Osteocyte (in vitro differentiated cells): ENCODE measurements around the gene BAX. TPM values are rescaled to one million over a fixed set of nuclear protein-coding genes. Genes with fewer than 3 reads are reported as not detected.
A peak's percentile ranks its signal among the peaks of the same experiment; 100 is the strongest.

ENCODE experiments used
- DNase-seq: peaks from one replicate; pipeline ENCODE4 v3.0.0; 2021; ENCODE audit warnings: mixed read lengths; ENCODE audit not compliant: unreplicated experiment; ENCODE audit errors: extremely low spot score
- H3K27ac Mint-ChIP-seq: one replicate; pipeline ENCODE4 v1.8.0; 2021; ENCODE audit warnings: mild to moderate bottlenecking, mixed read lengths; ENCODE audit not compliant: unreplicated experiment
- H3K27me3 Mint-ChIP-seq: one replicate; pipeline ENCODE4 v1.8.0; 2021; ENCODE audit warnings: mixed read lengths; ENCODE audit not compliant: unreplicated experiment
- H3K36me3 Mint-ChIP-seq: one replicate; pipeline ENCODE4 v1.8.0; 2021; ENCODE audit warnings: mixed read lengths; ENCODE audit not compliant: unreplicated experiment
- H3K4me1 Mint-ChIP-seq: one replicate; pipeline ENCODE4 v1.8.0; 2021; ENCODE audit warnings: mixed read lengths; ENCODE audit not compliant: unreplicated experiment
- H3K4me3 Mint-ChIP-seq: one replicate; pipeline ENCODE4 v1.8.0; 2021; ENCODE audit warnings: mild to moderate bottlenecking, moderate library complexity, mixed read lengths; ENCODE audit not compliant: unreplicated experiment
- H3K9me3 Mint-ChIP-seq: one replicate; pipeline ENCODE4 v1.8.0; 2021; ENCODE audit warnings: mixed read lengths; ENCODE audit not compliant: unreplicated experiment
- CTCF ChIP-seq: fragments of 200-600 bp; sonication (generic); IDR thresholded peaks from 2 replicates; pipeline ENCODE4 v1.5.0; 2021; ENCODE audit warnings: antibody characterized with exemption, mild to moderate bottlenecking, moderate library complexity
- total RNA-seq: library from RNA; stranded (reverse); gene quantifications from 2 replicates; pipeline ENCODE4 v1.2.1, GENCODE V29; 2021

The BAX gene
- total RNA-seq, 1 donor from 2014 or later, result 154 TPM

GRCh38 chr19:48966541-48967345 is 12.1 kb downstream of the BAX start:
- peak overlapping the region; percentile 98 for H3K27ac Mint-ChIP-seq
- H3K4me1 Mint-ChIP-seq, result peaks cover 53% of the 10 kb centered on the region
- DNase-seq, result no peak
- peak overlapping the region; percentile 95 for H3K4me3 Mint-ChIP-seq
- no peaks in the 10 kb centered on the region for H3K27me3 Mint-ChIP-seq
- TF ChIP-seq CTCF, result no peak
- H3K9me3 Mint-ChIP-seq, result no peaks in the 10 kb centered on the region
- H3K36me3 Mint-ChIP-seq, result peaks cover 17% of the 10 kb centered on the region

DNA sequence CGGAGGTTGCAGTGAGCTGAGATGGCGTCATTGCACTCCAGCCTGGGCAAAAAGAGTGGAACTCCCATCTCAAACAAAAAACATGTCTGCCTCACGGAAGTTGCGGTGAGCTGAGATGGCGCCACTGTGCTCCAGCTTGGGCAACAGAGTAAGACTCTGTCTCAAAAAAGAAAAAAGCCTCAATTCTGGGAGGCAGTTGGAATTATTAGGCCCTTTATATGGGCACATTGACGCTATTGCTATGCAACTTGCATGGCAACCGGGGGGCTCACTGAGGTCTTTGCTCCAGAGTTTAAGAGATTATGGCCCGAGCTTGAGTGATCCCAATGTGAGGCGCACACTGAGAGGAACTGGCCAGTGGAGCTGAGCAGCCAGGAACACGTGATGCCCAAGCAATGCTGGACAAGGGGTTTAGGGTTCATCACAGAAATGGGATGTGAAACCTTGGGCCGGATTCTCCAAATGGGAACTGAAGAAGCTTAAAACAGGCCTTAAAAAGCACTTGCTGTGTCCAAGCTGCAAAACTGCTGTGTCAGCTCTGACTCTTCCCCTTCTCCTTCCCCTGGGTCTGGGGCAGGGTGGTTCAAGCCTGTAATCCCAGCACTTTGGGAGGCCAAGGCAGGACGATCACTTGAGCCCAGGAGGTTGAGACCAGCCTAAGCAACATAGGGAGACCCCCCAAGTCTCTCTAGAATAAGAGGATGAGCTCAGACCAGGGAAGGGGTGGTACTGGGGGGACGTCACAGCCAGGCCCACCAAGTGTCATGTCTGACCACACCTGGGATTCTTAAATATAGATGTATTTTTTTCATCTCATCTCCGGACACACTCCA is 12.9 kb downstream of the BAX start:
- Mint-ChIP-seq H3K36me3 (peaks cover 17% of the 10 kb centered on the region), H3K4me3 (peak overlapping the region; percentile 95), H3K27me3 (no peaks in the 10 kb centered on the region), H3K27ac (peak overlapping the region; percentile 98), H3K4me1 (peaks cover 45% of the 10 kb centered on the region), H3K9me3 (no peaks in the 10 kb centered on the region)
- no peak for DNase-seq
- TF ChIP-seq CTCF, result no peak

DNA sequence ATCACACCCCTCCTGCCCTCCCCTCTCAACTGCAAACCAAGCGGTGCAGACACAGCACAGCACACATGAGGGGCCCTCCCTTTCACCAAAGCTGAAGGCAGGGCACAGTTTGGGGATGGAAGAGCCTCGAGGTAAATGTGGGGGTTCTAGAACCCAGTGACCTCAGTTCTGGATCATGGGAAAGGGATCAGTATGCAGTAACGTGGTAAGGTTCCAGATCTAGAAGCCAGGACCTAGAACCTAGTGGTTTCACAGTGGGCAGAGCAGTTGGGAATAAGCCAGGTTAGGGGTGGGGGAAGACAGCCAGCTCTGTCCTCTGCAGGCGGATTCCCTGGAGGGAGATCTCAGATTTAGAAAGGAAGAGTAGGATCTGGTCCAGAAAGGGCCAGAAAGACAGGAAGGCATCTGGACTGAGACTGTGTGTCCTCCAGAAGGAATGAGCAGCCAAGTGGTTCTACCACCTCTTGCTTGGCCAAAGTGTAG is 13.5 kb downstream of the BAX start:
- TF ChIP-seq CTCF, result no peak
- Mint-ChIP-seq H3K27me3 (no peaks in the 10 kb centered on the region), H3K9me3 (no peaks in the 10 kb centered on the region), H3K4me1 (peaks cover 43% of the 10 kb centered on the region), H3K27ac (peak overlapping the region; percentile 98), H3K36me3 (peaks cover 17% of the 10 kb centered on the region), H3K4me3 (peak overlapping the region; percentile 30)
- no peak for DNase-seq

- no peaks in the 10 kb centered on the region for H3K9me3 Mint-ChIP-seq
- H3K27ac Mint-ChIP-seq, result no peak overlapping the region
- DNase-seq, result no peak
- H3K36me3 Mint-ChIP-seq, result peaks cover 17% of the 10 kb centered on the region
- H3K4me1 Mint-ChIP-seq, result peaks cover 37% of the 10 kb centered on the region
- H3K4me3 Mint-ChIP-seq, result no peak overlapping the region
- TF ChIP-seq CTCF, result no peak
- H3K27me3 Mint-ChIP-seq, result no peaks in the 10 kb centered on the region
Observed at GRCh38 chr19:48968813-48969218, 14.1 kb downstream of the BAX start.
